HT1080 (cell line): Measurements from ENCODE around the gene RBM19. TPM values are rescaled to one million over a fixed set of nuclear protein-coding genes. Genes with fewer than 3 reads are reported as not detected.

Experiments used
- DNase-seq: peaks from one replicate; pipeline ENCODE4 v3.0.0-alpha.2; 2015; ENCODE audit warnings: low read depth
- small RNA-seq: library from RNA; depleted of rRNA; stranded (forward); fragments of <200 nt; gene quantifications from one replicate; pipeline ENCODE3, GENCODE V24; 2014
- total RNA-seq: library from RNA; depleted of rRNA; stranded (reverse); fragments of >200 nt; shearing (Covaris generic); gene quantifications from 2 replicates; pipeline ENCODE4 v1.2.3, GENCODE V29; 2014

Gene RBM19
- total RNA-seq, 1 experiment from 2014 or later = 36.6 TPM

- DNase-seq = no peak
These were observed 182.3 kb downstream of the RBM19 start for GRCh38 chr12:113783811-113784210.

- DNase-seq = no peak
These were observed 183.3 kb downstream of the RBM19 start for GRCh38 chr12:113782873-113783272.

DNA sequence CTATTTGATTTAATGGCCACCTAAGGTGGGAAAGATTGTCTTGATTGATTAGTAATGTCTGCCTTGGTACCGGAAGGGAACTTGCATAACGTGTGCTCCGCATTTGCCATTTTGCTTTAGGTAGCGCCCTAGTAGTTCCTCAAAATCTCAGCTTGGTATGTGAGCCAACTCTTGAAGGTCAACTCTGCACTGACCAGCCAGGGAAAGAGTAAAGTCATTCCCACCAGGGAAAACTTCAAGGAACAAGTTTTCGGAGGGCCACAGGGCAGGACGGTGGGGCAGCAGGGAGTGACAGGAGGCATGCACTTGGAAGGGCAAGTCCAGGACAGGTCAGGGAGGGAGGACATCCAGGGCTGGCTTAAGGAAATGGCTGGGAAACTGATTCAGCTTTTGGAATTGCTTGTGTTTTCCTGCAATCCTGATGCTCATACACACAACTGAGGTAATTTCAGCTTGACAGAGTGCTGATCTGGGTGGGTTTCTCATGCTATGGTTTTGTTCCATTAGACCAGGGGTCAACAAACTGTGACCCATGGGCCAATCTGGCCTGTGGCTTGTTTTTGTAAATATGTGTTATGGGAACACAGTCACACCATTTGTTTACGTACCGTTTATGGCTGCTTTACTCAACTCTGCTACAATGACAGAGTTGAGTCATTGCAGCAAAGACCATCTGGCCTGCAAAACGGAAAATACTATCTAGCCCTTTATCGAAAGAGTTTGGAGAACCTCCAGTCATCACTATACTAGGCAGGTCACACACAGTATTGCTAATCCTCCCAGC lies 184.5 kb downstream of the RBM19 start:
- no peak for DNase-seq

DNA sequence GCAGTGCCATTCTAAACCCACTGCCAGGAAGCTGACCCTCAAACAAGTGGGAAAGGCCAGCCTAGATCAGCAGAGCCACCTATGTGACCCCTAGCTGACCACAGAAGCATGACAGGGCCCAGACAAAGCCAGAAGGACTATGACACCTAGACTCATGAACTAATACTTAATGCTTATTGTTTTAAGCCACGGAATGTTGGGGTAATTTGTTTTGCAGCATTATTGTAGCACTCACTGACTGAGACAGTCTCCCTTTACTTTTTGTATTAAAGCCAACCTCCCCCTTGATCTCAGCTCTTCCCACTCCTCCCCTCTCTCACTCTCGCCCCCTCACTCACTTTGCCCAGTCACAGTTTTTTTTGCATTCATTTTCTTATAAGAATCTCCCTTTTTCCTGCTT lies 186.4 kb downstream of the RBM19 start:
- DNase-seq = no peak

DNA sequence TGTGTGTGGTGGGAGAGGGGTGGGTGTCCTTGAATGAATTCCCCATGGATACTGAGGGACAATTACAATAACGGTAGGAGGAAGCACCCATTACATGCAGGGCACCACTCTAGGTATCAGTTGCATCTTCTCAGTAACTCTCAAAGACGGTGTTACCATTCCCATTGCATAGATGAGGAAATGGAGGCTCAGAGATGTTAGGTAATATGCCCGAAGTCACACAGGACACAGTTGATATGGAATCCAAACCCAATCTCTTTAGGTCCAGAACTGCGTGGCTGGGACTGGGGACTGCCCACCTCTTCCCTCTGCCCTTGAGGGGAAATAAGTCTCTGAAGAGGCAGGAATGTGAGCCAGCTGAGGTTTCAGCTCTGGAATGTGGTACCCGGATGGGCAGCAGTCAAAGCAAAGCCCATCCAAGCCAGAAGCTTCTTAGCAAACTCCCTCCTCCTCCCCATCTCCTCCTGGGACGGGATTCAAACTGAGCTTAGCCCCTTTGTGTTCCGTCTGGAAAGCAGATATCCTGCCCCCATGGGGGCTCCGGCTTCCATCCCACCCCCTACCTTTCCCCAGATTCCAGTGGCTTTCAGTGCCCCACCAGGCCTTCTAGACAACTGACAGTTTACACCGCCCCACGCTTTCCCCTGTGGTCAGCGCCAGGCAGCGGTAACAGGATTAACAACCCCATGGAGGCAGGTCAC lies 187.5 kb downstream of the RBM19 start:
- DNase-seq = no peak

- no peak for DNase-seq
These were observed 188.4 kb downstream of the RBM19 start for GRCh38 chr12:113777751-113778150.

- DNase-seq = no peak
These were observed 189.6 kb downstream of the RBM19 start for GRCh38 chr12:113776536-113776935.

DNA sequence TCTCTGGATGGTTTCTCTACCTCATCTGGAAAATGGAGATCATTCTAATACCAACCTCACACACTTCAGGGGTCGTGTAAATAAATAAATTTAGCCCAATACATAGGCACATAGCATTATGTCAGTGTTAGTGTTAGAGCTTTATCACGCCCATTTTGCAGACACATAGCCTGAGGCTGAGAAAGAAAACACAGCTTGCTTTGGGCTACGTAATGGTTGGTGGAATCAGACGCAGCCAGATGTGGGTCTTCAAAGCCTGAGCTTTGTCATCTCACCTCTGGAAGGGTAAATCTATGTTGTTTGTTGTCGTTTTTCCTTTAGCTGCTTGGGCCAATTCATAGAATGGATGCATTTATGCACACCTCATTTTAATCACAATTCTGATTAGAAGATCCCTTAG lies 191.6 kb downstream of the RBM19 start:
- no peak for DNase-seq

GRCh38 chr12:113772505-113773030 lies 193.6 kb downstream of the RBM19 start:
- DNase-seq = no peak

GRCh38 chr12:113770389-113770865 lies 195.7 kb downstream of the RBM19 start:
- no peak for DNase-seq

- no peak for DNase-seq
These were observed 196.8 kb downstream of the RBM19 start for GRCh38 chr12:113769305-113769704.

- DNase-seq = no peak
These were observed 197.3 kb downstream of the RBM19 start for GRCh38 chr12:113768850-113769249.

DNA sequence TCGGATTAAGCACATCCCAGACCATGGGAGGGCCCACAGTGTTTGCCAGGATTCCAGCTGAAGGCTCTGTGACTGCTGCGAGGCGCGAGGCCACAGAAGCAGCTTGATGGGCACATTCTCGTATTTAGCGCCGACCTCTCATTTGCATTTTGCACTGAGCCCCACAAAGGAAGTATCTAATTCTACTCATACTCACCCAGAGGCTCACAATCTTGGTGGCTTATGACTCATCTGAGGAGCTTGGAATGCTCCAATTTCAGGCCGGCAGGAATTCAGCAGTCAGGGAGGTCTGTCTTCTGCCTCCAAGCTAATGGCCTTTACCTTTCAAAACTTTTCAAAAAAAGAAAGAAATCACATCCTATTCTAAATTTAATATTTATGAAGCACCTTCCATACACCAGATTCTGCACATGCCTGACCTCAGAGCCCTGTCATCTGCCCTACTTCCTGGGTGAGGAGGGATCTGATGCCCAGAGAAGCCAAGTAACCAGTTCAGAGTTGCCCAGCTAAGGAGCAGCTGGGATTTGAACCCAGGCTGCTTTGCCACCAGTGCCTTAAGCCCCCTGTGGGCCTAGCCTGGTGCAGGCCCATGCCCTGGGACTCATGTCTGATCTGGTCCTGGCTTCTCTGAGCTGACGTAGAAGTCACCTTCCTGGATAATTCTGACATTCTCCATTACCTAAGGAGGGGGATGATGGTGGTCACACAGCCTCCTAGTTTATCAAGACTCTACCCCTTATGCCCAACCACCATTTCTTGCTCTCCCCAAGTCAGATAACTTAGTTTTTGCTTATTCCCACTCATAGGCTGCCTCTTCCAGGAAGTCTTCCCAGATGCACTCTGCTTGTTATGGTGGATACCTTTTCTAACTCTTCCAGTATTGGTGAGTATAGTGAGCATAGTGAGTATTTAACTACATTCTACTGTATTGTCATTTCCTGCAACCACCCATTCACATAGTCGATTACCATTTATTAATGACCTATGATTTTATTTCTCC lies 198.9 kb downstream of the RBM19 start:
- peak; percentile 90 for DNase-seq

Small RNA genes within 50 kb of the gene (small RNA-seq; reads per million reads assigned to genes)
- not detected for gene DYNLL1P4
